T1000 (cell line): ENCODE results near the gene BTN2A1.
"Not testable (repeated sequence)": the region's sequence is repeated elsewhere in the genome, so short reads cannot be mapped to it uniquely, and the experiment has no call there.

Source experiments
- DNase-seq: peaks from one replicate; lab custom pipeline; 2025; ENCODE audit warnings: mixed read lengths; lab: John Stamatoyannopoulos, UW

The BTN2A1 gene

GRCh38 chr6:26432627-26433201, 25.0 kb upstream of the BTN2A1 start:
- no peak for DNase-seq

DNA sequence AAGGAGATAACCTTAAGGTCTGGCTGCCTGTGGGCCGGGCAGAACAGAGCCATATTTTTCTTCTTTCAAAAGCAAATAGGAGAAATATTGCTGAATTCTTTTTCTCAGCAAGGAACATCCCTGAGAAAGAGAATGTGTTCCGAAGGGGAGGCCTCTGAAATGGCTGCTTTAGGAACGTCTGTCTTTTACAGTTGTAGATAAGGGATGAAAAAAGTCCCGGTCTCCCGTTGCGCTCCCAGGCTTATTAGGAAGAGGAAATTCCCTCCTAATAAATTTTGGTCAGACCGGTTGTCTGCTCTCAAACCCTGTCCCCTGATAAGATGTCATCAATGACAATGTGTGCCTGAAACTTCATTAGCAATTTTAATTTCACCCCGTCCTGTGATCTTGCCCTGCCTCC, 24.1 kb upstream of the BTN2A1 start:
- not testable (repeated sequence) for DNase-seq

DNA sequence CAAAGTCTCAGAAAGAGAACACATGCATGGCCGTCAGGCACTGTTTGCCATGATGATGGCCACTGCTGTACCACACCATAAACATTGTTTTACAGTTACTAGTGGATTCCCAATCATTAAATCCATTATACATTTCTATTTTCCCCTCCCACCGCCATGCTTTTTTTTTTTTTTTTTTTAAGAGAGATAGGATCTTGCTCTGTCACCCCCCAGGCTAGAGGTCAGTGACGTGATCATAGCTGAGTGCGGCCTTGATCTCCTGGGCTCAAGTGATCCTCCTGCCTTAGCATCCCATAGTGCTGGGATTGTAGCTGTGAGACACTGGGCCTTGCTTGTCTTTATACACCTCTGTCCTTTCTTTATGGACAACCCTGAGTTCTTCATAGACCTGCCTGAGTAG, 21.7 kb upstream of the BTN2A1 start:
- no peak for DNase-seq

- DNase-seq, result no peak
Measured at GRCh38 chr6:26437550-26437949, 20.2 kb upstream of the BTN2A1 start.

- DNase-seq, result no peak
Measured at GRCh38 chr6:26438000-26438399, 19.8 kb upstream of the BTN2A1 start.

- DNase-seq, result no peak
Measured at GRCh38 chr6:26439151-26440125, 18.3 kb upstream of the BTN2A1 start.

DNA sequence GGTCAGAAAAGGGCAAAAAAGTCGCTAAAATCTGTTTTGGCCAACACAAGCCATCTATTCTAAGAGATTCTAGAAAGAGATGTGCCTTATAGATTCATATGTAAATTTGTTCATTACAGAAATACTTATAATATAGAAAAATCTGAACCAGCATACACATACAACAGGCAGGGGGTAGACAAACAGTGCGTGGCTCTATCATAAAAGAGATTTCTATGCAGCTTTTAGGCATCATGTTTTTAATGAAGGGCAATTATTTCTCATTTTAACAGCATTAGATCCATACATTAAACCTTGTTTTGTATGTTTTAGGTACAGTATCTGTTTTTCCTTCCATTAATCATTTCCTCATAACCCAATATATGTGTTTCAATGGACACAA, 16.8 kb upstream of the BTN2A1 start:
- DNase-seq, result no peak

GRCh38 chr6:26441977-26442376, 15.8 kb upstream of the BTN2A1 start:
- DNase-seq, result no peak

- no peak for DNase-seq
Measured at GRCh38 chr6:26445934-26446667, 11.7 kb upstream of the BTN2A1 start.

DNA sequence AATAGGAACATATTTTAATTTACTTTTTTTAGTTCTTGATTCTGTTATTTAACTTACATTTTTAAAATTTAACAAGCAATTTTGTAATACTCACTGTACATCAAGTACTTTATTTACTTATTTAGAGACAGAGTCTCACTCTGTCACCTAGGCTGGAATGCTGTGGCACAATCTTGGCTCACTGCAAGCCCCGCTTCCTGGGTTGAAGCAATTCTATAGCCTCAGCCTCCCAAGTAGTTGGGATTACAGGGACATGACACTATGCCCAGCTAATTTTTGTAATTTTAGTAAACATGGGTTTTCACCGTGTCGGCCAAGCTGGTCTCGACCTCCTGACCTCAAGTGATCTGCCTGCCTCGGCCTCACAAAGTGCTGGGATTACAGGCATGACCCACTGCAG, 10.5 kb upstream of the BTN2A1 start:
- no peak for DNase-seq

- no peak for DNase-seq
Measured at GRCh38 chr6:26450240-26450639, 7.5 kb upstream of the BTN2A1 start.

DNA sequence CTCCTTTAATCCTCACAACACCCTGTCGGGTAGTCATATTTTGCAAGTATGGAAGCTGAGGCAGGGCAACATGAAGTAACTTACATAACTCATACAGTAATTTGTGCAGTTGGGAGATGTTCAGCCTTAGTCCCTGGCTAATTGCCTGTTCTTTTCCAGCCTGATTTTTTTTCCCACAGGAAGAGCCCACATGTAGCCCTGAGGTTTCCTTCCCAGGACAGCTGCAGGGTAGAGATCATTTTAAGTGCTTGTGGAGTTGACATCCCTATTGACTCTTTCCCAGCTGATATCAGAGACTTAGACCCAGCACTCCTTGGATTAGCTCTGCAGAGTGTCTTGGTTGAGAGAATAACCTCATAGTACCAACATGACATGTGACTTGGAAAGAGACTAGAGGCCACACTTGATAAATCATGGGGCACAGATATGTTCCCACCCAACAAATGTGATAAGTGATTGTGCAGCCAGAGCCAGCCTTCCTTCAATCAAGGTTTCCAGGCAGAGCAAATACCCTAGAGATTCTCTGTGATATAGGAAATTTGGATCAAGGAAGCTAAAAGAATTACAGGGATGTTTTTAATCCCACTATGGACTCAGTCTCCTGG, 5.0 kb upstream of the BTN2A1 start:
- DNase-seq, result no peak

GRCh38 chr6:26454631-26455030, 3.1 kb upstream of the BTN2A1 start:
- no peak for DNase-seq

DNA sequence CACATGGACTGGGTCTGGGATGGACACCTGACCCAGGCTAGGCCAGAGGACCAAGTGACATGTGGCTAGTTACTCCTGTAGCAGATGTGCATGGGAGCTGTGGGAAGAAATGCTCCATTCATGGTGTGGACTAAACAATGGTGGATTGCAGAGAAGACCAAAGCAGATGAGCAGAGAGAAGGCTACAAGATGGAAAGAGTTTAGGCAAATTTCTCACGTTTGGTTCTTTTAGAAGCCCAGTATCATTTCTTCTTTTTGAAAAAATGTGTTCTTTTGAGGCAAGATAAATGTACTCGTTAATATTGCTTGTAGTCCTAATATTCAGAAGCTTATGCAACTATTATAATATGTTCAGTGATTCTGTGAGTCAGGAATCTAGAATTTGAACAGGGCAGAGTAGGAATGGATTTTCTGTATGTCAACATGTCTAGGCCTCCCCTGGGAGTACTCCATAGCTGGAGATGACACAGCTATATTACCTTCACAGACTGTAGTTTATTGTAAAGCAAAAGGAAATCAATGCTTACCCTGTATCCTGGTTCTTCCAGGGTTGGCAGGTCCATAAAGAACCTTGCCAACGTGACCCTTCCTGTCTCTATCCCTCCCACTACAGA, 2.3 kb upstream of the BTN2A1 start:
- no peak for DNase-seq

- peak; percentile 44 for DNase-seq
Measured at GRCh38 chr6:26457264-26457805, 420 bp upstream of the BTN2A1 start.

- DNase-seq, result no peak
Measured at GRCh38 chr6:26459023-26459810, 1.5 kb downstream of the BTN2A1 start.

GRCh38 chr6:26461353-26461752, 3.6 kb downstream of the BTN2A1 start:
- DNase-seq, result not testable (repeated sequence)

DNA sequence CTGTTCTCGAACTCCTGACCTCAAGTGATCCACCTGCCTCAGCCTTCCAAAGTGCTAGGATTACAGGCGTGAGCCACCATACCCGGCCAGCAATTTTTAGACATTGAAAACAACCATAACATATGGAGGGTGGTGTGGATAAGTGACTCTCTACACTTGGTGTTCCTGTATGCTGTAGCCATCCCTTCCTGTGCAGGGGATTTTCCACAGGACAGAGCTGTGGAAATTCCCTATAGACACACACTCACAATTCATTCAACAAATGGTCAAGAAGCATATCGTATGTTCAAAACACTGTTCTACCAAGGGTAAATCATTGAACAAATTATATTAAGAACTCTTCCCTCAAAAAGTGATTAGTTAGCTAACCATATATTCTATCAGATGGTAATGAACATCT, 6.3 kb downstream of the BTN2A1 start:
- no peak for DNase-seq

GRCh38 chr6:26464416-26465131, 6.8 kb downstream of the BTN2A1 start:
- no peak for DNase-seq

- DNase-seq, result no peak
Measured at GRCh38 chr6:26465776-26466175, 8.0 kb downstream of the BTN2A1 start.
